Measurements from ENCODE around the gene SLMAP.
A peak's percentile ranks its signal among the peaks of the same experiment; 100 is the strongest.

SLMAP gene

GRCh38 chr3:57755741-57756527 is at the start of gene SLMAP:
Gene SLMAP (plus strand): TSS chr3:57756309. CDS start chr3:57757652, 1,343 bp downstream.
- no peaks in the 10 kb centered on the region for H3K9me3 ChIP-seq (replicated peaks in 1 of 11)
- peak within 1 kb of the TSS; percentile 81 to 99 (median 90) for H3K4me3 ChIP-seq
- H3K4me1 ChIP-seq, result peaks cover 28 to 43% (median 35%) of the 10 kb centered on the region in 10 experiments
- H3K27me3 ChIP-seq, result no peaks in the 10 kb centered on the region
- peak within 1 kb of the TSS; percentile 86 to 98 (median 94) for H3K9ac ChIP-seq
- peak within 1 kb of the TSS; percentile 84 to 96 (median 91) for H3K27ac ChIP-seq
- peaks cover 31 to 45% (median 42%) of the 10 kb centered on the region in 11 experiments for H4K20me1 ChIP-seq
- TF ChIP-seq Cebpa-rat (IDR thresholded peaks at IDR 0.05), result no peak
- H3K36me3 ChIP-seq, result peaks cover 16 to 32% (median 21%) of the 10 kb centered on the region in 11 experiments; a peak in 21 of 22 replicates
- peak within 1 kb of the TSS; percentile 87 to 99 (median 95) for H3K4me2 ChIP-seq

DNA sequence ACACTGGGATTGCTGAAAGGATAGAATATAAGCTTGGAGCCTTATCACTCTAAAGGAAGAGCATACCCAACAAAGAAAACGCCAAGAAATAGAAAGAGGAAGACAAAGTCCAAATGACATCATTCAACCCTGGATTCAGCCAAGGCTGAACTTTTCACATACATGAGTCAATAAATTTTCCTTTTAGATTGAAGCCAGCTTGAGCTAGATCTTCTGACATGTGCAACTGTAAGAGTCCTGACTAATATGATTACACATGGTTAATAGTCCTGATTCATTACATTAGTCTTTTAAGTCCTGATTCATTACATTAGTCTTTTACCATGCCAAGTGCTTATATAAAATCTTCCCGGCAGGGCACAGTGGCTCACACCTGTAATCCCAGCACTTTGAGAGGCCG is 49.6 kb upstream of the SLMAP start:
- peaks cover 0 to 9% (median 0%) of the 10 kb centered on the region in 10 experiments; a peak in 2 of 20 replicates for H3K4me1 ChIP-seq

GRCh38 chr3:57709031-57709430 is 47.1 kb upstream of the SLMAP start:
- no peaks in the 10 kb centered on the region for H3K36me3 ChIP-seq
- no peak overlapping the region for H3K27ac ChIP-seq
- no peak overlapping the region for H3K9ac ChIP-seq
- peaks cover 0 to 15% (median 6%) of the 10 kb centered on the region in 11 experiments; a peak in 12 of 22 replicates for H3K9me3 ChIP-seq (replicated peaks in 1 of 11)
- H3K4me1 ChIP-seq, result peaks cover 0 to 9% (median 0%) of the 10 kb centered on the region in 10 experiments; a peak in 2 of 20 replicates
- TF ChIP-seq Cebpa-rat (IDR thresholded peaks at IDR 0.05), result no peak
- H3K4me3 ChIP-seq, result no peak overlapping the region
- no peaks in the 10 kb centered on the region for H3K27me3 ChIP-seq
- no peaks in the 10 kb centered on the region for H4K20me1 ChIP-seq
- H3K4me2 ChIP-seq, result no peak overlapping the region

More for the DNA sequence above, 49.6 kb upstream of the SLMAP start:
- Histone ChIP-seq H4K20me1 (no peaks in the 10 kb centered on the region), H3K36me3 (no peaks in the 10 kb centered on the region), H3K9ac (no peak overlapping the region), H3K27me3 (no peaks in the 10 kb centered on the region), H3K4me2 (peak overlapping the region in 1 of 11 experiments; percentile 14; a peak in 1 of 22 replicates), H3K4me3 (no peak overlapping the region), H3K9me3 (replicated peaks in 1 of 11) (peaks cover 0 to 13% (median 6%) of the 10 kb centered on the region in 11 experiments; a peak in 12 of 22 replicates), H3K27ac (no peak overlapping the region)
- no peak for TF ChIP-seq Cebpa-rat (IDR thresholded peaks at IDR 0.05)

- H3K4me3 ChIP-seq, result no peak overlapping the region
- no peak for TF ChIP-seq Cebpa-rat (IDR thresholded peaks at IDR 0.05)
- peaks cover 0 to 15% (median 6%) of the 10 kb centered on the region in 11 experiments; a peak in 12 of 22 replicates for H3K9me3 ChIP-seq (replicated peaks in 1 of 11)
- peaks cover 0 to 9% (median 0%) of the 10 kb centered on the region in 10 experiments; a peak in 2 of 20 replicates for H3K4me1 ChIP-seq
- H3K36me3 ChIP-seq, result no peaks in the 10 kb centered on the region
- no peaks in the 10 kb centered on the region for H4K20me1 ChIP-seq
- no peak overlapping the region for H3K9ac ChIP-seq
- H3K27ac ChIP-seq, result no peak overlapping the region
- no peak overlapping the region for H3K4me2 ChIP-seq
- no peaks in the 10 kb centered on the region for H3K27me3 ChIP-seq
Observed at GRCh38 chr3:57709559-57709958, 46.5 kb upstream of the SLMAP start.

DNA sequence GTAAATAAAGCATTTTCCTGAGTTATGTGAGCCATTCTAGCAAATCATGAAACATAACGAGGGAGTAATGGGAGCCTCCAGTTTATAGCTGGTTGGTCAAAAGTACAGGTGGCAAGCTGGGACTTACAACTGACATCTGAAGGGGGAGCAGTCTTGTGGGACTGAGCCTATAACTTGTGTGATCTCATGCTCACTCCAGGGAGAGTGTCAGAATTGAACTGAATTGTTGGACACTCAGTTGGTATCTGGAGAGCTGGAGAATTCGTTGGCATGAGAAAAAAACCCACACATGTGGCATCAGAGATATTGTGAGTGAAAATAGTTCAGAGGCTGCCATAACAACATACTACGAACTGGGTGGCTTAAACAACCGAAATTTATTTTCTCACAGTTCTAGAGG is 40.4 kb upstream of the SLMAP start:
- Histone ChIP-seq H3K27ac (no peak overlapping the region), H3K9me3 (replicated peaks in 1 of 11) (peaks cover 0 to 7% (median 0%) of the 10 kb centered on the region in 11 experiments; a peak in 4 of 22 replicates), H3K4me1 (no peaks in the 10 kb centered on the region), H4K20me1 (no peaks in the 10 kb centered on the region), H3K4me2 (no peak overlapping the region), H3K36me3 (no peaks in the 10 kb centered on the region), H3K4me3 (no peak overlapping the region), H3K27me3 (no peaks in the 10 kb centered on the region), H3K9ac (no peak overlapping the region)
- no peak for TF ChIP-seq Cebpa-rat (IDR thresholded peaks at IDR 0.05)

- H3K4me1 ChIP-seq, result no peaks in the 10 kb centered on the region
- H3K4me3 ChIP-seq, result no peak overlapping the region
- no peaks in the 10 kb centered on the region for H3K27me3 ChIP-seq
- H3K4me2 ChIP-seq, result no peak overlapping the region
- no peak overlapping the region for H3K27ac ChIP-seq
- TF ChIP-seq Cebpa-rat (IDR thresholded peaks at IDR 0.05), result no peak
- H3K9ac ChIP-seq, result no peak overlapping the region
- no peaks in the 10 kb centered on the region for H3K9me3 ChIP-seq (replicated peaks in 1 of 11)
- H3K36me3 ChIP-seq, result no peaks in the 10 kb centered on the region
- no peaks in the 10 kb centered on the region for H4K20me1 ChIP-seq
Observed at GRCh38 chr3:57717205-57717868, 38.8 kb upstream of the SLMAP start.

GRCh38 chr3:57718118-57718517 is 38.0 kb upstream of the SLMAP start:
- H3K4me3 ChIP-seq, result no peak overlapping the region
- no peaks in the 10 kb centered on the region for H3K36me3 ChIP-seq
- no peak overlapping the region for H3K4me2 ChIP-seq
- no peak overlapping the region for H3K27ac ChIP-seq
- no peaks in the 10 kb centered on the region for H3K9me3 ChIP-seq (replicated peaks in 1 of 11)
- no peak for TF ChIP-seq Cebpa-rat (IDR thresholded peaks at IDR 0.05)
- no peaks in the 10 kb centered on the region for H4K20me1 ChIP-seq
- no peaks in the 10 kb centered on the region for H3K27me3 ChIP-seq
- H3K9ac ChIP-seq, result no peak overlapping the region
- H3K4me1 ChIP-seq, result no peaks in the 10 kb centered on the region

GRCh38 chr3:57726397-57726796 is 29.7 kb upstream of the SLMAP start:
- no peak for TF ChIP-seq Cebpa-rat (IDR thresholded peaks at IDR 0.05)
- H3K27ac ChIP-seq, result no peak overlapping the region
- H3K27me3 ChIP-seq, result no peaks in the 10 kb centered on the region
- H3K4me2 ChIP-seq, result peak overlapping the region in 1 of 11 experiments; percentile 40; a peak in 1 of 22 replicates
- H3K9me3 ChIP-seq (replicated peaks in 1 of 11), result no peaks in the 10 kb centered on the region
- H3K9ac ChIP-seq, result no peak overlapping the region
- H4K20me1 ChIP-seq, result no peaks in the 10 kb centered on the region
- H3K4me1 ChIP-seq, result peaks cover 0 to 16% (median 2%) of the 10 kb centered on the region in 10 experiments; a peak in 7 of 20 replicates
- no peak overlapping the region for H3K4me3 ChIP-seq
- no peaks in the 10 kb centered on the region for H3K36me3 ChIP-seq

- no peaks in the 10 kb centered on the region for H3K36me3 ChIP-seq
- H3K4me2 ChIP-seq, result peak overlapping the region in 2 of 11 experiments; percentile 40 to 64; a peak in 3 of 22 replicates
- H3K27me3 ChIP-seq, result no peaks in the 10 kb centered on the region
- peaks cover 0 to 16% (median 2%) of the 10 kb centered on the region in 10 experiments; a peak in 7 of 20 replicates for H3K4me1 ChIP-seq
- H3K27ac ChIP-seq, result no peak overlapping the region
- H3K4me3 ChIP-seq, result no peak overlapping the region
- no peaks in the 10 kb centered on the region for H3K9me3 ChIP-seq (replicated peaks in 1 of 11)
- H3K9ac ChIP-seq, result no peak overlapping the region
- TF ChIP-seq Cebpa-rat (IDR thresholded peaks at IDR 0.05), result no peak
- H4K20me1 ChIP-seq, result no peaks in the 10 kb centered on the region
Observed at GRCh38 chr3:57727106-57727505, 29.0 kb upstream of the SLMAP start.

Measured in BLaER1 treated with 17β-estradiol and CSF1 and Interleukin-3, amounts not matched to agents 10 nM and 100 nM (cell line).